GM21825 (cell line): ENCODE measurements around the gene DNALI1.
A peak's percentile ranks its signal among the peaks of the same experiment; 100 is the strongest.
"Not testable (repeated sequence)": the region's sequence is repeated elsewhere in the genome, so short reads cannot be mapped to it uniquely, and the experiment has no call there.

ENCODE experiments used
- ATAC-seq: cut with Tn5 transposase; IDR thresholded peaks from one replicate; pipeline ENCODE4 v1.9.1; 2021; ENCODE audit warnings: mild to moderate bottlenecking, moderate library complexity; ENCODE audit not compliant: unreplicated experiment

The DNALI1 gene

GRCh38 chr1:37556712-37557196 is at the start of gene DNALI1:
TSS of gene DNALI1 (plus strand) at chr1:37556940. CDS start at chr1:37556995, 55 bp downstream.
- ATAC-seq: no peak

- no peak for ATAC-seq
Observed at GRCh38 chr1:37509181-37509580, 47.6 kb upstream of the DNALI1 start.

- ATAC-seq: peak; percentile 36
Observed at GRCh38 chr1:37513795-37514349, 42.9 kb upstream of the DNALI1 start.

DNA sequence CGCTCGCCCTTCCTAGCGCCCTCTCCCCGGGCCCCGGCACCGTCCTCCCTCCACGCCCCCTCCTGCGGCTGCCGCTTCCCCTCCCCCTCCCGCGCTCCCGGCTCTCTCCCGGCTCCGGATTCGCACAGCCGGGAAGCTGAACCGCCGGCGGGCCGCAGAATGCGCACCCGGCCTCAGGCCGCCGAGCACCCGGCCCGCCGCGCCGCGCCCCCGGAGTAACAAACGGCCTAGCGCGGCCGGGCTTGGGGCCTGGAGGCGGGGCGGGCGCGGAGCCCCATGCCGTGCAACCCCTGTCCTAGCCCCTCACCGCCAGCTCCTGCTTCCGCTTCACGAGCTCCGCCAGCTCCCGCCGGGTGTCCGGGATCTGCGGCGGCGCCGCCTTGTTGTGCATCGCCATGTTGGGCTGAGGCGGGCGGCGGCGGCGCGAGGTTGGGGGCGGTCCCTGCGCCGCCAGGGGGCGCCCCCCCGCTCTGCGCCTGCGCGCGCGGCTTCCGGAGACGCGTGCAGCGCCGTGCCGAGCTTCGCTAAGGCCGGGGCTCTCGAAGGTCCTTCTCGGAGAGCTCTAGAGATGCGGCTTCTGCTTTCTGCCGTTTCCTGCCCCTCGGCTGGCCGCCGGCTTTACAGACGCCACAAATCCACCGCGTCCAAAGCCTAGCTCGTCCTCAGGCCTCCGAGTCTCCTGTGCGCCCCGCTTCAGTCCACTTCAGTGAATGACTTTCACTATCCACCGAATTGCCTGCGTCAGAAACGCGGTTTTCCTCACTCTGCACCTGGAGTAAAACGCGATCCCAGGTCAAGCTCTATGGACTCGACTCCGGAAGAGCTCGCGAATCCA is 42.2 kb upstream of the DNALI1 start, which contains the start of gene MEAF6:
Gene MEAF6, minus strand, starts transcription at position 417 of the 835 bp plus-strand sequence. Its CDS starts 20 bp downstream, at position 397.
- ATAC-seq: peak; percentile 86

DNA sequence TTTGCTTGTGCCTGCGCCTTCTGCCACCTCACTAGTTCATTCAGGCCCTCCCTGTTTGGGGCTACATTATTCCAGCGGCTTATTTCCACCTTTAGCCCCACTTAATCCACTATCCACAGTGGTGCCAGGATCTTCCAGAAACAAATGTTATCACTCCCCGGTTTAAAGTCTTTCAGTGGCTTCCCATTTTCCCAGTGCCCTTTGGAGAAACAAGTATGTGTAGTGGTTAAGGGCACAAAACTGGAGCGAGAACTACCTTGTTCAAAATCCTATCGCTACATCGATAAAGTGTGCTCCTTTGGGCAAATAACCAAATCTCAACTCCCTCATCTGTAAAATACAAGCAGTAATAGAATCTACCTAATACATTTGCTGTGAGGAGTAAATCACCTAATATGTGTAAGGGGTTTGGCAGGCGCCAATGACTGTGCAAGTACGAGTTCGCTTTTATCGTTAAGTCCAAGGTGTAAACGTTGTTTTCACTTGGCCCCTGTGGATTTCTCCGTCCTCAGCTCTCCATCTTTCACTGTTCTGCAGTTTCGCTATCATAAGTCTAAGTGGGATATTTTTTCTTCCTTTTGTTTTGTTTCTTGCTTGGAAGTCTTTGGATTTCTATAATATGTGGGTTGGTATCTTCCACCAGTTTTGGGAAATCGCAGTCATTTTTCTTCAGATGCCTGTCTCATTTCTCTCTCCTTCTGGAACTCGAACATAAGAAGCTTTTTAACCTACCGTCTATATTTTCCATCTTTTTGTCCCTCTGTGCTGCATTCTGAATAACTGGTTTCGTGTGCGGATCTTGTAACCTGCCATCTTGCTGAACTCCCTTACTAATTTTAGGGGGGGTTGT is 41.3 kb upstream of the DNALI1 start:
- no peak for ATAC-seq

- ATAC-seq: no peak
Observed at GRCh38 chr1:37517569-37517968, 39.2 kb upstream of the DNALI1 start.

DNA sequence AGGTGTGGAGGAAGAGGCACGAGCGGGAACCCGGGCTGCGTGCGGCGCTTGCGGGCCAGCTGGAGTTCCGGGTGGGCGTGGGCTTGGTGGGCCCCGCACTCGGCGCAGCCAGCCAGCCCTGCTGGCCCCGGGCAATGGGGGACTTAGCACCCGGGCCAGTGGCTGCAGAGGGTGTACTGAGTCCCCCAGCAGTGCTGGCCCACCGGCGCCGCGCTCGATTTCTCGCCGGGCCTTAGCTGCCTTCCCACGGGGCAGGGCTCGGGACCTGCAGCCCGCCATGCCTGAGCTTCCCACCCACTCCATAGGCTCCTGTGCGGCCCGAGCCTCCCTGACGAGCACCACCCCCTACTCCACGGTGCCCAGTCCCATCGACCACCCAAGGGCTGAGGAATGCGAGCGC is 38.5 kb upstream of the DNALI1 start:
- ATAC-seq: not testable (repeated sequence)

- not testable (repeated sequence) for ATAC-seq
Observed at GRCh38 chr1:37518929-37519328, 37.8 kb upstream of the DNALI1 start.

- no peak for ATAC-seq
Observed at GRCh38 chr1:37519613-37520012, 37.1 kb upstream of the DNALI1 start.

- ATAC-seq: not testable (repeated sequence)
Observed at GRCh38 chr1:37529888-37530287, 26.9 kb upstream of the DNALI1 start.

DNA sequence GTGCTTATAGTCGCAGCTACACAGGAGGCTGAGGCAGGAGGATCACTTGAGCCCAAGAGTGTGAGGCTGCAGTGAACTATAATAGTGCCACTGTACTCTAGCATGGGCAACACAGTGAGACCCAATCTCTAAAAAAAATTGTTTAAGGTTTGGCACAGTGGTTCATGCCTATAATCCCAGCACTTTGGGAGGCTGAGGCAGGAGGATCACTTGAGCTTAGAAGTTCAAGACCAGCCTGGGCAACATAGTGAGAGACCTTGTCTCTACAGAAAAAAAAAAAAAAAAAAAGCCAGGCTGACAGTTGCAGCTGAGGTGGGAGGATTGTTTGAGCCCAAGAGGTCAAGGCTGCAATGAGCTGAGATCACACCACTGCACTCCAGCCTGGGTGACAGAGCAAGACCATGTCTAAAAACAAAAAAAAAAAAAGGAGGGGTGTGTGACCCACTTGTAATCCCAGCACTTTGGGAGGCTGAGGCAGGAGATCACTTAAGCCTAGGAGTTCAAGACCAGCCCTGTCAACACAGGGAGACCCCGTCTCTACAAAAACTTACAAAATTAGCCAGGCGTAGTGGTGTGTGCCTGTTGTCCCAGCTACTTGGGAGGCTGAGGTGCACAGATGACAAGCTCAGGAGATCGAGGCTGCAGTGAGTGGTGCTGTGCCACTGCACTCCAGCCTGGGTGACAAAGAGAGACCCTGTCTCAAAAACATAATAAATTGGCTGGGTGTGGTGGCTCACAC is 24.2 kb upstream of the DNALI1 start:
- not testable (repeated sequence) for ATAC-seq

GRCh38 chr1:37533317-37534093 is 23.2 kb upstream of the DNALI1 start:
- ATAC-seq: no peak

DNA sequence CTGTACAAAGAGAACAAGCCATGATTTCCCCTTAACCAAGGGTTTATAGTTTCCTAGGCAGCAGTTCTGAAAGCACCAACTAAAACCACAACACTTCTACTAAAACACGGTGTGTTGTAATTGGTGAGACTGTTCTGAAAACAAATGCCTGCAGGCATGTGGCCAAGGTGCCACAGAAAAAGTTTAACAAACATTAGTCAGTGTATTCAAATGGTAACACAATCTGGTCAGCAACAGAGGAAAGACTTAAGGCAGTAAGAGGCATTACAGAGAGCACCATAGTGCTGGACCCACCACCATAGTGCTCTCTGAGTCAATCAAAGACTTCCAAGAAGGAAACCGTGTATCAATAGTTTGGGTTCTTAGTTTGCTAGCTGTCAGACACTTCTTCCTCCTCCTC is 19.4 kb upstream of the DNALI1 start:
- no peak for ATAC-seq

GRCh38 chr1:37539154-37539553 is 17.6 kb upstream of the DNALI1 start:
- ATAC-seq: not testable (repeated sequence)

GRCh38 chr1:37540036-37540785 is 16.5 kb upstream of the DNALI1 start:
- ATAC-seq: no peak

GRCh38 chr1:37544530-37544929 is 12.2 kb upstream of the DNALI1 start:
- no peak for ATAC-seq

GRCh38 chr1:37545019-37545418 is 11.7 kb upstream of the DNALI1 start:
- no peak for ATAC-seq

GRCh38 chr1:37549341-37549740 is 7.4 kb upstream of the DNALI1 start:
- ATAC-seq: no peak

- ATAC-seq: no peak
Observed at GRCh38 chr1:37553598-37553926, 3.2 kb upstream of the DNALI1 start.
